PC-3 (cell line): ENCODE data around the gene WFDC5. TPM values are rescaled to one million over a fixed set of nuclear protein-coding genes. Genes with fewer than 3 reads are reported as not detected.

Source experiments
- ATAC-seq: fragments of 200-7000 bp; cut with Tn5 transposase; 2 replicates; pipeline ENCODE4 v1.9.1; 2020; ENCODE audit warnings: mild to moderate bottlenecking, moderate library complexity
- BruUV-seq: library from RNA; stranded (reverse); fragments of 400-500 nt; replicated peaks from 2 replicates; lab custom pipeline; 2021; lab: Mats Ljungman, UMichigan
- CTCF ChIA-PET: fragments of 300-600 bp; sonication (Branson Sonifier 250); formaldehyde crosslinking; loops from one replicate; lab custom pipeline; 2022; ENCODE audit warnings: antibody characterized with exemption; lab: Charles Lee
- POLR2A ChIA-PET: fragments of 300-600 bp; sonication (Branson Sonifier 250); formaldehyde crosslinking; loops from one replicate; lab custom pipeline; 2022; ENCODE audit warnings: antibody characterized with exemption; ENCODE audit not compliant: unreplicated experiment; lab: Charles Lee
- DNase-seq: peaks from one replicate; pipeline ENCODE4 v3.0.0-alpha.2; 2015
- H2AFZ ChIP-seq: fragments of 300-600 bp; sonication (generic); 2 replicates; pipeline ENCODE4 v1.6.0; 2016; ENCODE audit warnings: antibody characterized with exemption, low read length
- H3F3A ChIP-seq: fragments of 300-600 bp; sonication (generic); one replicate; pipeline ENCODE4 v1.6.0; 2017; ENCODE audit warnings: antibody characterized with exemption, low read length, control low read depth, mild to moderate bottlenecking; ENCODE audit not compliant: unreplicated experiment
- H3K27ac ChIP-seq: fragments of 300-600 bp; sonication (generic); 2 replicates; pipeline ENCODE4 v1.5.1; 2016; ENCODE audit warnings: mild to moderate bottlenecking, low read length
- H3K27me3 ChIP-seq: fragments of 300-600 bp; sonication (generic); 2 replicates; pipeline ENCODE4 v1.6.1; 2016; ENCODE audit warnings: low read length, mixed read lengths
- H3K36me3 ChIP-seq: fragments of 300-600 bp; sonication (generic); 2 replicates; pipeline ENCODE4 v1.6.1; 2016; ENCODE audit warnings: low read depth, mixed run types, low read length, mixed read lengths
- H3K4me1 ChIP-seq: fragments of 300-600 bp; sonication (generic); 2 replicates; pipeline ENCODE4 v1.5.1; 2016; ENCODE audit warnings: low read length; ENCODE audit not compliant: insufficient read depth
- H3K4me2 ChIP-seq: fragments of 300-600 bp; sonication (generic); 2 replicates; pipeline ENCODE4 v1.6.0; 2016; ENCODE audit warnings: low read length
- H3K4me3 ChIP-seq: fragments of 300-600 bp; sonication (generic); 2 replicates; pipeline ENCODE4 v1.5.1; 2016; ENCODE audit warnings: mild to moderate bottlenecking, low read length, mixed read lengths
- H3K79me2 ChIP-seq: fragments of 300-600 bp; sonication (generic); 2 replicates; pipeline ENCODE4 v1.6.1; 2017; ENCODE audit warnings: low read length, mixed read lengths
- H3K9ac ChIP-seq: fragments of 300-600 bp; sonication (generic); 2 replicates; pipeline ENCODE4 v1.6.0; 2016; ENCODE audit warnings: mild to moderate bottlenecking, low read length
- H3K9me2 ChIP-seq: fragments of 300-600 bp; sonication (generic); replicated peaks from 2 replicates; pipeline ENCODE4 v1.6.1; 2016; ENCODE audit warnings: mixed run types, low read length, mixed read lengths
- H3K9me3 ChIP-seq: fragments of 300-600 bp; sonication (generic); 2 replicates; pipeline ENCODE4 v1.6.1; 2016; ENCODE audit warnings: low read length, mixed read lengths
- H4K20me1 ChIP-seq: fragments of 300-600 bp; sonication (generic); 2 replicates; pipeline ENCODE4 v1.6.1; 2016; ENCODE audit warnings: low read length, mixed read lengths
- EZH2 ChIP-seq: fragments of 300-600 bp; sonication (generic); IDR thresholded peaks from one replicate; pipeline ENCODE4 v1.6.1; 2017; ENCODE audit warnings: antibody characterized with exemption, mild to moderate bottlenecking, low read length; ENCODE audit not compliant: unreplicated experiment
- EZH2phosphoT487 ChIP-seq: fragments of 300-600 bp; sonication (generic); IDR thresholded peaks from 2 replicates; pipeline ENCODE4 v1.6.1; 2018; ENCODE audit warnings: mild to moderate bottlenecking, antibody characterized with exemption, low read length, borderline replicate concordance
- intact Hi-C: fragments of 100-400 bp; cut with micrococcal nuclease; formaldehyde crosslinking; loops from 2 replicates; pipeline ENCODE4 v1.9.0; 2023
- total RNA-seq: library from RNA; depleted of rRNA; stranded (reverse); fragments of >200 nt; gene quantifications from 2 replicates; pipeline ENCODE4 v1.2.3, GENCODE V29; 2014
- TF ChIP-seq, protein P1 (sequence below): fragments of 300-600 bp; sonication (generic); conservative IDR thresholded peaks from 2 replicates; pipeline ENCODE4 v1.5.1; 2017; ENCODE audit warnings: antibody characterized with exemption, low read depth, mild to moderate bottlenecking, low read length

The WFDC5 gene
- total RNA-seq, 1 experiment from 2014 or later, result not detected

DNA sequence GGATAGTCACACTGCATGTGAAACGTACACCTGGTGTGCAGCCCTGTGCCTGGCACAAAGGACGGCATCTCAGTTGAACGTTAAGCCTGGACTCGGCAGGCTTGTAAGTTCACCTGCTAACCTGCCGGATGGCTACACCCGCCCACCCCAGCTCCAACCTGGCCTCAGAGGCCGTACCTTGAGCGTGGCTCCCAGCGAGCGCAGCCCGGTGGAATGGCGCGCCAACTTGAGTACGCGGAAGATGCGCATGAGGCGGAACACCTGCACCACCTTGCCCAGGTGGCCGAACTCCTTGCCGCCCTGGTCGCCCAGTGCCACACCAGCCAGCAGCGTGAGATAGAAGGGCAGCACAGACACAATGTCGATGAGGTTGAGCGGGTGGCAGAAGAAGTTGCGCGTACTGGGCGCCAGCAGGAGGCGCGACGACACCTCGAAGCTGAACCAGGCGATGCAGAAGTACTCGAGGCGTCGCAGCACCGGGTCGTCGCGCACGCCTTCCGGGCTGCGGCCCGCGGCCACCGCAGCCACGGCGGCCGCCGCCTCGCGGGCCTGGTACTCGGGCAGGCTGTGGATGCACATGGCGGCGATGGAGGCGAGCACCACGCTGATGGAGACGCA lies 17.4 kb downstream of the WFDC5 start:
- H3K4me1 ChIP-seq, result no peaks in the 10 kb centered on the region
- H3K9ac ChIP-seq, result no peak overlapping the region
- DNase-seq (no peak), ATAC-seq (no peak)
- H3K36me3 ChIP-seq, result no peaks in the 10 kb centered on the region
- ChIA-PET POLR2A (no interaction called here), CTCF (interaction anchor here (4.3 kb wide), 1 partner anchor 55 kb away, joined by 64 read pairs; no protein-coding TSS in a partner anchor)
- H4K20me1 ChIP-seq, result no peaks in the 10 kb centered on the region
- TF ChIP-seq EZH2phosphoT487 (no peak), EZH2 (no peak)
- TF ChIP-seq, protein P1, sequence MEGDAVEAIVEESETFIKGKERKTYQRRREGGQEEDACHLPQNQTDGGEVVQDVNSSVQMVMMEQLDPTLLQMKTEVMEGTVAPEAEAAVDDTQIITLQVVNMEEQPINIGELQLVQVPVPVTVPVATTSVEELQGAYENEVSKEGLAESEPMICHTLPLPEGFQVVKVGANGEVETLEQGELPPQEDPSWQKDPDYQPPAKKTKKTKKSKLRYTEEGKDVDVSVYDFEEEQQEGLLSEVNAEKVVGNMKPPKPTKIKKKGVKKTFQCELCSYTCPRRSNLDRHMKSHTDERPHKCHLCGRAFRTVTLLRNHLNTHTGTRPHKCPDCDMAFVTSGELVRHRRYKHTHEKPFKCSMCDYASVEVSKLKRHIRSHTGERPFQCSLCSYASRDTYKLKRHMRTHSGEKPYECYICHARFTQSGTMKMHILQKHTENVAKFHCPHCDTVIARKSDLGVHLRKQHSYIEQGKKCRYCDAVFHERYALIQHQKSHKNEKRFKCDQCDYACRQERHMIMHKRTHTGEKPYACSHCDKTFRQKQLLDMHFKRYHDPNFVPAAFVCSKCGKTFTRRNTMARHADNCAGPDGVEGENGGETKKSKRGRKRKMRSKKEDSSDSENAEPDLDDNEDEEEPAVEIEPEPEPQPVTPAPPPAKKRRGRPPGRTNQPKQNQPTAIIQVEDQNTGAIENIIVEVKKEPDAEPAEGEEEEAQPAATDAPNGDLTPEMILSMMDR, result no peak
- no peak overlapping the region for H3K27ac ChIP-seq
- H3K4me3 ChIP-seq, result no peak overlapping the region
- no peaks in the 10 kb centered on the region for H3K27me3 ChIP-seq
- BruUV-seq, result no TSS peak
- H3F3A ChIP-seq, result no peaks in the 10 kb centered on the region
- H3K4me2 ChIP-seq, result no peak overlapping the region
- H3K9me3 ChIP-seq, result no peaks in the 10 kb centered on the region
- H3K9me2 ChIP-seq, result no peaks in the 10 kb centered on the region
- H3K79me2 ChIP-seq, result no peaks in the 10 kb centered on the region
- H2AFZ ChIP-seq, result no peak overlapping the region
- intact Hi-C loops, result no loop called here

DNA sequence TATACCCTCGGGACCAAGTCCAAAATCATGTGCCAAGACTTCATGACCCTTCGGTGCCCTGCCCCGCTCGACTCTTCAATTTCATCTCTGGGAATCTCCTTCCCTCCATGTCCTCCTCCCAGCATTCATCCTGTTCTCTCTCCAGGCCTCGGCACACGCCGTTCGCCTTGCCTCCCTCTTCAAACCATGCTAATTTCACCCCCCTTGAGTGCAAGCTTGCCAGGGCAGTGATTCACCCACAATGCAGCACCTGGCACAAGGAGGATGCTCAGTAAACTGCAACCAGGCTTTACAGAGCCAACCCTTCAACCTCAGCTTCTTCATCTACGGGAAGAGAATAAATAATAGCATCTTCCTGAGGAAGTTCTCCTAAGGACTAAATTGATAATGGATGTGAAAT lies 18.2 kb downstream of the WFDC5 start:
- ChIA-PET CTCF (interaction anchor here (0.8 to 4.3 kb wide), 5 partner anchors 8 to 194 kb away, joined by 3 to 64 read pairs (median 4); no protein-coding TSS in a partner anchor), POLR2A (no interaction called here)
- H3K4me2 ChIP-seq, result no peak overlapping the region
- no peaks in the 10 kb centered on the region for H4K20me1 ChIP-seq
- no peak for ATAC-seq
- H3K27me3 ChIP-seq, result no peaks in the 10 kb centered on the region
- no peak overlapping the region for H3K9ac ChIP-seq
- H3K9me2 ChIP-seq, result no peaks in the 10 kb centered on the region
- no peaks in the 10 kb centered on the region for H3K4me1 ChIP-seq
- H3K79me2 ChIP-seq, result no peaks in the 10 kb centered on the region
- no peak overlapping the region for H3K27ac ChIP-seq
- H3K9me3 ChIP-seq, result no peaks in the 10 kb centered on the region
- TF ChIP-seq EZH2, result no peak
- no peak for TF ChIP-seq EZH2phosphoT487
- TF ChIP-seq, protein P1, result no peak
- no peak for DNase-seq
- BruUV-seq, result no TSS peak
- intact Hi-C loops, result no loop called here
- no peak overlapping the region for H3K4me3 ChIP-seq
- no peaks in the 10 kb centered on the region for H3K36me3 ChIP-seq
- H3F3A ChIP-seq, result no peaks in the 10 kb centered on the region
- H2AFZ ChIP-seq, result no peak overlapping the region

DNA sequence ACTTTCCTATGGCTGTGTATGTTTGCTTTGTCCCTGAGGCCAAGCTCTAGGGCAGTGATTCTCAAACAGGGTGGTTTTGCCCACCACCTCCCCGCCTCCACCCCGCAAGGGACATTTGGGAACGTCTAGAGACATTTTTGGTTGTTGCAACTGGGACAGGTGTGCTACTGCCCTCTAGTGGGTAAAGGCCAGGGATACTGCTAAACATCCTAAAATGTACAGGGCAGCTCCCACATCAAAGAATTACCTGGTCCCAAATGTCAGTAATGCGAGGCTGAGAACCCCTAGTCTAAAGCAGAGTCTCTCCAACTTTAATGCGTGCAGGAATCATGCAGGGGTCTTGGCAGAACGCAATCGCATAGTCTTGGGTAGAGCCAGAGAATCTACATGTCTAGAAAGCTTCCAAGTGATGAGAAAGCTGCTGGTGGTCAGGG lies 19.2 kb downstream of the WFDC5 start:
- Histone ChIP-seq H3K4me2 (no peak overlapping the region), H3K27ac (no peak overlapping the region), H2AFZ (peak overlapping the region; percentile 58), H3K4me3 (no peak overlapping the region), H3K9me3 (no peaks in the 10 kb centered on the region), H3F3A (no peaks in the 10 kb centered on the region), H3K4me1 (no peaks in the 10 kb centered on the region), H3K36me3 (no peaks in the 10 kb centered on the region), H3K9me2 (no peaks in the 10 kb centered on the region), H3K9ac (no peak overlapping the region), H3K27me3 (no peaks in the 10 kb centered on the region), H3K79me2 (no peaks in the 10 kb centered on the region), H4K20me1 (no peaks in the 10 kb centered on the region)
- CTCF ChIA-PET, result interaction anchor here (0.6 to 4.3 kb wide), 10 partner anchors 23 to 777 kb away, joined by 3 to 64 read pairs (median 4); no protein-coding TSS in a partner anchor
- intact Hi-C loops, result loop anchor here (1.0 to 2.0 kb wide), 4 partner anchors 15 to 185 kb away; no protein-coding TSS in a partner anchor
- POLR2A ChIA-PET, result interaction anchor here (0.6 to 0.8 kb wide), 2 partner anchors 10 to 132 kb away, joined by 3 read pairs; no protein-coding TSS in a partner anchor
- peak; percentile 89 for DNase-seq
- ATAC-seq, result peak; percentile 89
- TF ChIP-seq EZH2, result no peak
- TF ChIP-seq EZH2phosphoT487, result no peak
- TF ChIP-seq, protein P1, result peak; percentile 86
- BruUV-seq, result no TSS peak
